Caki2 (cell line): Measurements from ENCODE around the gene DNAJC8. TPM values are rescaled to one million over a fixed set of nuclear protein-coding genes. Genes with fewer than 3 reads are reported as not detected.

Experiments used
- DNase-seq: peaks from one replicate; pipeline ENCODE4 v3.0.0-alpha.2; 2015; ENCODE audit warnings: low read depth
- in situ Hi-C: cut with HindIII; loops from 2 replicates; pipeline ENCODE4 v1.10.0; 2016; ENCODE audit warnings: low sequenced_read_pairs, low pct_unique_long_range_greater_than_20kb, mixed read lengths
- total RNA-seq: library from RNA; depleted of rRNA; stranded (reverse); fragments of >200 nt; shearing (Covaris generic); gene quantifications from 2 replicates; pipeline ENCODE4 v1.2.3, GENCODE V29; 2014; ENCODE audit warnings: low replicate concordance

Gene DNAJC8
- total RNA-seq, 1 experiment from 2014 or later = 81.2 TPM

DNA sequence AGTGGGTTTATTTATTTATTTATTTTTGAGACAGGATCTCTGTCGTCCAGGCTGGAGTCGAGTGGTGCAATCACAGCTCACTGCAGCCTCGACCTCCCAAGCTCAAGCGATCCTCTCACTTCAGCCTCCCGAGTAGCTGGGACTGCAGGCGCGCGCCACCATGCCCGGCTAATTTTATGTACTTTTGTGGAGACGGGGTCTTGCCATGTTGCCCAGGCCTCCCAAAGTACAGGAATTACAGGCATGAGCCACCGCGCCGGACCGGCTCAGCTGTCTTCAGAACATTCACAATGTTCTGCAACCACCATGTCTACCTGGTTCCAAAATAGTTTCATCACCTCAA, 406 bp upstream of the DNAJC8 start:
- in situ Hi-C loops = no loop called here
- DNase-seq = no peak

DNA sequence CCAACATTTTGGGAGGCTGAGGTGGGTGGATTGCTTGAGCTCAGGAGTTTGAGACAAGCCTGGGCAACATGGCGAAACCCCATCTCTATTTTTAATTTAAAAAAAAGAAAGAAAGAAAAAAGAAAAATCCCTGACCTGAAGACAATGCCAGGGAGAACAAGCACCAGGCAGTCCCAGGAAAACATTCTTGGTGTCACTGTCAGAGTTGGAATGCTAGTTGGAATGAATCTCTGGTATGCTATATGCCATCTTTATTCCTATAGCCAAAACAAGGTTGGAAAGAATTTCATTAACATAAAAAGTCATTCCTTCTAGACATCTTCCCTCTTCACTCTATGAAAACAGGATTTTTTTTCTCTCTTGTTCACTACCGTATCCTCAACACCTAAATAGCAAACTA, 2.8 kb downstream of the DNAJC8 start:
- DNase-seq = no peak
- in situ Hi-C loops = no loop called here

DNA sequence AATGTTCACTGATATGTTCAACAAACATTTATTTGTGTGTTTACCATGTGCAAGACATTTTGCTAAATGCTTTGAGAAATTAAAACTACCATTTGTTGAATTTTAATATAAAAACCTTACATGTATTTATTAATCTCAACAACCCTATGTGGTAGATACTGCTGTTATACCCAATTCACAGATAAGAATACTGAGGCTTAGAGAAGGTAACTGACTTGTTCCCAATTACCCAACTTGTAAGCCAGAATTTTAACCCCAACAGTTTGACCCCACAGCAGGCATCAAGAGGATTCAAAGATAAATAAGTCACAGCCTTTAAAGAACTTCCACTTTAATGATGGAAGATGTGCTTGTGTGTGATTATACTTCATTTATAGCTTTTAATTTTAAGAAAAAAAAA, 3.7 kb downstream of the DNAJC8 start:
- DNase-seq = no peak
- in situ Hi-C loops = no loop called here

DNA sequence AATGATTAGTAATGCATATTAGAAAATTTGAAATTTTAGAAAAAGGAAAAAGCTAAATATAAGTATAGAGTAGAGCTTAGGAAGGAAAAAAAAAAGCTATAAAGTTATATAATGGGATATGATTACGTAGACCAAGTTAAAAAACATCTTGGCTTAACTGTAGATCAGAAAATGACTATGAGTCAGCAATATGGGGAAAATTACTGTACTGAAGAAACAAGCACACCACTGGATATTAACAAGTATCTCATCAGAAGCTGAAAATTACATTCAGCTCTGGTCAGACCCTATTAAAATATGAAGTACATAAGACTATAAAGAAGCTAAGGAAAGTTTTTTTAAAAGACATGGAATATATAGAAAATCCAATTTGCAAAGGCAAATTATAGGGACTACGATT, 19.5 kb downstream of the DNAJC8 start:
- in situ Hi-C loops = no loop called here

DNA sequence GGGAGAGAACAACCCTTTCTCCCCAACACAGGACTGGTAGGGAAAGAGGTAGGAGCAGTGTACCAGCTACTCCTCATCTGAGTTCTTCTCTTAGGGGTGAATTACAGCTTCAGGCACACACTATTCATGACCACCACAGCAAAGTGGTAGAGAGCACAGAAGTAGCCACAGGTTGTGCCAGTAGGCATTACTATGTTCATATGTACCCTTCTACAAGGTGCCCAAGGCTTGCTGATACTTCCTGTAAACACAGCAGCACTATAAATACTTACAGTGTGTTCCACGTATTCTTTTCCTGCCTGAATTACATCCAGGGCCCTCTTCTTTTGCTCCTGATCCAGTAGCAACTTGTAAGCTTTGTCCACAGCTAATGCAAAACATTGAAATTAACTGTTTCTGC, 23.1 kb downstream of the DNAJC8 start:
- no peak for DNase-seq
- in situ Hi-C loops = no loop called here

More for the DNA sequence above, 19.5 kb downstream of the DNAJC8 start:
- no peak for DNase-seq

DNA sequence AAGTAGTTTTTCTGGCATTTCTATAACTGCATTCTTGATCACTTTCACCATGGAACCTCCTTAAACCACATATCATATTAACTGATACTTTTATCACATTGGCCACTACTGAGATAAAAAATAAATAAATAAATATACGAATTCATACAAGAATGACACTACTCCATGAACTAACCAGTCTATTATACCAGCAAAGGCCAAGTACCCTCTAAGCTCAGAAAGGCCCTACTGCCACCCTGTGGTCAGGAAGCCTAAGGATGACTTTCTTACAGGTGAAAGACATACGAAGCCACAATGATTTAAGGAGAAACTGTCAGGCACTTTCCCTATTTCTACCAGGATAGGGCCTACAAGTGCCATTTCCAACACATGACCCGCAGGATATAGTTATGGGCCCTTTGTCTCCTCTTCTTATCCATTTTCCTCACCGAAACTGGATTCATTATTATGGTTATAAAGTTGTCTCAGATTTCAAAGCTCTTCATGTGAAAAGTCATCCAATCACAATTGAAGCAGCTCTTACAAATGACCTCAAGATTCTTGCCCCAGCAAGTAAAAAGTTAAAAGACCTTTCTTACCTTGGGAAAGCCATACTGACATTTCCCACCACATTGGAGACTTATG, 23.9 kb downstream of the DNAJC8 start:
- DNase-seq = peak; percentile 55
- in situ Hi-C loops = no loop called here

DNA sequence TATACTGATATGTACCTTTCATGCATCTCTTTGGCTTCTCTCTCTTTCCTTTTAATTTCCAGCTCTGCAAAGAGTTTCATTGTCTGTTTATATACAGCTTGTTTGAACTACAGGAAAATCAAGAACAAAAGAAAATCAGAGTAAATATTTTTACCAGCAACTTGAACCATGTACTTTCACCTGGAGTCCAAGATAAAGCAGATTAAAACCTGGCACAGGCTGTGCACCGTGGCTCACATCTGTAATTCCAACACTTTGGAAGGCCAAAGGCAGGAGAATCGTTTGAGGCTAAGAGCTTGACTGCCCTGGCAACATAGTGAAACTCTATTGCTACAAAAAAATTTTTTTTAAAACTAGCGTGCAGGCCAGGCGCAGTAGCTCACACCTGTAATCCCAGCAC, 27.6 kb downstream of the DNAJC8 start:
- no peak for DNase-seq
- in situ Hi-C loops = no loop called here

DNA sequence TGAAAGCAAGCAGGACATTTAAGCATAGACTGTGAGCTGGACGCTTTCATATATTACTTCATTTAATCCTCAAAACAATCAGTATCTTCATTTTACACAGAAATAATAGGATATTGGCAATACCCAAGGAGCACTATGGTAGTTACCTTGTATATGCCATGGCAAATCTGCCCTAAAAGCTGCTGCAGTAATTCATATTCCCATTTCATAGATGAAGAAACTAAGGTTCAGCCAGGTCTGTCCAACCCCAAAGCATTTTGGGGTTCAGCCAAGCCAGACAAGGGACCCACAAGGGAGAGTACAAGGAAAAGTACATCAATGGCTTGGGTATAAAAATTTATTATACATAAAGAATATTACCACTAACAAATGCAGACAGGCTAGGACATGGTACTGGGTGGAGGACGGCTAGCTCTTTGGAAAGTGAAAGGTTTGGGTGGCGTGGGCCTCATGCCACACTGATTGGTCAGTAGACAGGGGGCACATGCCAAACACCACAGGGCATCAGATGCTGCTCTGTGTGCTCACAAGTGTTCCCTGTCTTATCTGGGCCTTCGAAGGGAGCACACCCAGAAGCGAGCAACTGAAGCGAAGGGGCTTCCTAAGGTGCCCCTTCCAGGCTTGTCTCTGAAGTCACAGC, 32.5 kb downstream of the DNAJC8 start:
- in situ Hi-C loops = no loop called here
- no peak for DNase-seq

DNA sequence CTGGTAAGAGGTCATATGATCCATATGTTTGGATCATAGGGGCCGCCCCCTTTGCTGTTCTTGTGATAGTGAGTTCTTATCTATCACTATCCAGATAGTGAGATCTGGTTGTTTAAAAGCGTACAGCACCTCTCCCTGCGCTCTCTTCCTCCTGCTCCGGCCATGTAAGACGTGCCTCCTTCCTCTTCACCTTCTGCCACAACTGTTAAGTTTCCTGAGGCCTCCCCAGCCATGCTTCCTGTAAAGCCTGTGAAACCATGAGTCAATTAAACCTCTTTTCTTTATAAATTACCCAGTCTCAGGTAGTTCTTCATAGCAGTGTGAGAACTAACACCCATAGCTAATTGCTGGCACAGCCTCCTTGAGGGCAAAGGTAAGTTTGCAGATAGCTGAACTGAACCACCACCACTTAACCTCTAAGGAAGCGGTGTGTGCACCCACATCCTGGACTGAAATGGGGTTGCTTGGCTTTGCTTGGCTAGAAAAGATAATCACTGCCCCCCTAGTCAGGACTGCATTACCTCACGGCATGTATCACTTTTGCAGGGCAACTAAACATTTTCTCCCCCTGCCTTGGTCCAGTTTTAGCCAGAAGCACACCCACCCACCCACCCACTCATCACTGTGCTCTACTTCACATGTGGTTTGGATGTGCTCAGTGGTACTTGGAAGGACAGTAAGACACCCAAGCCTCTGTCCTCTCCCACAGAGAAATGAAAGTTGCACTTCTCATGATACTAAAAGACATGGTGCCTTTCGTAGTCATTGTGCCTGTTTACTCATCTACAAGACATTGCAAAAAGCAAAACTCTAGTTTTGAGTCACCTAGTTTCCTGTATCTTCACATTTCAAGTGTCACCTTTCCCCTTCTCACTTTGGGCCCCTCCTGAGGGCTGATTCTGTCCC, 33.2 kb downstream of the DNAJC8 start:
- in situ Hi-C loops = no loop called here
- no peak for DNase-seq

DNA sequence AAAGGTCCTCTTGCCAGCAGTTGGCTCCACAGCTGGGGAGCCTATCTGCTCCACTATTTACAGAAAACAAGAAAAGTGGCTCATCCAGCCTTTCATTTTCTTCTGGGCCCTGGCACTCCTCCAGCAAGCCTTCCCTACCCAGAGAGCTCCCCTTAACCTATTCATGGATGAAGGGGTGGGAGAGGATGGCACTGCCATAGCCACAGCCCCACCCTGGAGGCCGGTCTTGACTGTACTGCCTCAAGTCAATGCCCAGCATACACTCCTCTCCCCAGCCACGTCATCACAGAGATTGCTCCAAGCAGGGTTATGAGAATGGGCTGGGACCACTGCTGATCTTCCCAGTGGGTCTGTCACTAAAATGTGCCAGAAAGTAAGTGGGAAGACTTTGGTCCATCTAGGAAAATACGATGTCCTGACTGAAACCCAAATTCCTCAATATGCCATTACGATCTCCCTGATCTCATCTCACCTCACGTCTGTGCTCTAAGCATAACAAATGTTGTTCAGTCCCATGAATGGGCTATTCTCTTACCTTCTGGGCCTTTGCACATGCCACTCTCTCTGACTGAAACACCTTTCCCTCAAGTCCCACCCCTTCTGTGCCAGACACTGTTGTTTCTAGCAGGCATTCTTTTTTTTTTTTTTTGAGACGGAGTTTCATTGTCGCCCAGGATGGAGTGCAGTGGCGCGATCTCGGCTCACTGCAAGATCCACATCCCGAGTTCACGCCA, 35.0 kb downstream of the DNAJC8 start:
- in situ Hi-C loops = no loop called here

DNA sequence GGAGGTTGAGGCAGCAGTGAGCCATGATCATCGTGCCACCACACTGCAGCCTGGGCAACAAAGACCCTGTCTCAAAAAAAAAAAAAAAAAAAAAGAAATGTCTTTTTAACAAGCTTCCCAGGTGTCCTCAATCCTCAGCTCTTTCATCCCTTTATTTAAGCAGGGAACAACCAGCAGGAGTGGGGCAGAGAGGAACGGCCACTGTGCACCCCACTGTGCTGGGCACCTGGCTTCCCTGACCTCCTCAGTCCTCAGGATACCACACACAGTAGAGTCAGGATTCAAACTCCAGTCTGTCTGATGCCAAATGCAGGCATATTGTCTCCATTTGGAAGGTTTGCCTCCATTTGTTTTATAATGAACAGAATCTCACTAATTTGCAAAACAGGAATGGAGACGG, 36.5 kb downstream of the DNAJC8 start:
- no peak for DNase-seq
- in situ Hi-C loops = no loop called here

More for the DNA sequence above, 35.0 kb downstream of the DNAJC8 start:
- DNase-seq = no peak

DNA sequence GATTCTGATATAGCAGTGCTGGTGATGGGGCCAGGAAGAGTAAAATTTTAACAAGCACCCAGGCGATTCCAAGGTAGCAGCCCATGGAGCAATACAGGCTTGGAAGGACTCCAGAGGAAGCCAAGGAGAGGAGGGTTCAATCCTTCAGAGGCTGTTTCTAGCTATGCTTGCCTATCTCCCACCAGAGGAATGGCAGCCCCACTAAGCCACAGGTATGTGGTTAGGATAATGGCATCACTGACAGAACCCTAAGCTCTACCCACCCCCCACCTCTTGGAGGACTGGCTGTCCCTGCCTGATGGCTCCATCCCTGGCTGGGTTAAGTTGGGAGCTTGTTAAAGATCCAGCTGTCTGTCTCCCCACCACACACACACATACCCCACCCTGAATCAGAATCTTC, 37.0 kb downstream of the DNAJC8 start:
- in situ Hi-C loops = no loop called here
- no peak for DNase-seq

DNA sequence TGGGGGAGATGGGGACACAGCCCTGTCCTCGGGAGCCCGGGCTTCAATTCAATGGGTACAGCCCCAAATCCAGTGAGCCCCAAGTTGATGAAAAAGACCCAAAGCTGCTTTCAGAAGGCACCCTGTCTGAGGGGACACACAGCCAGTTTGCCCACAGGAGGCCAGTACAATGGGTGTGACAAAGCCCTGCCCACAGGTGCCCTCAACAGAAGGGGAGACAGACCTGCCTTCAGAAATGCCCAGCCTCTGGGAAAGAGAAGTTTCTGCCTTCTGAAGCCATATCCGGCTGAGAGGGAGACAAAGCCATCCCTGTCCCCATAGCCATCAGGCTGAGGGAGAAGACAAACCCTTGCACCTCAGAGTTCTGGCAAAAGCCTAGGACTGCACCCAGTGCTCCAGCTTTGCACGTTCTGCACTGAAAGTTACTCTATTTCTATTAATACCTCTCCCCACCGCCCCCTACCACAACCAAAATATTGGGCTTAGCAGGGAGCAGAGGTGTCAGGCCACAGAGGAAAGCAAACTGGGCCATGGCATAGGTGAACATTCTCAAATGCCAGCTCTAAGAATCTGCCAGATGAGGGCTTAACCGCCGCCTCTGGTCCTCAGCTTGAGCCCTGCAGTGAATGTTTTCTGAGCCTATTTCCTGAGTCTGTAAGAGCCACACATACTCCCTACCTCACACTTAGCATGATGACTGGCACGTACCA, 38.3 kb downstream of the DNAJC8 start:
- DNase-seq = no peak
- in situ Hi-C loops = no loop called here

DNA sequence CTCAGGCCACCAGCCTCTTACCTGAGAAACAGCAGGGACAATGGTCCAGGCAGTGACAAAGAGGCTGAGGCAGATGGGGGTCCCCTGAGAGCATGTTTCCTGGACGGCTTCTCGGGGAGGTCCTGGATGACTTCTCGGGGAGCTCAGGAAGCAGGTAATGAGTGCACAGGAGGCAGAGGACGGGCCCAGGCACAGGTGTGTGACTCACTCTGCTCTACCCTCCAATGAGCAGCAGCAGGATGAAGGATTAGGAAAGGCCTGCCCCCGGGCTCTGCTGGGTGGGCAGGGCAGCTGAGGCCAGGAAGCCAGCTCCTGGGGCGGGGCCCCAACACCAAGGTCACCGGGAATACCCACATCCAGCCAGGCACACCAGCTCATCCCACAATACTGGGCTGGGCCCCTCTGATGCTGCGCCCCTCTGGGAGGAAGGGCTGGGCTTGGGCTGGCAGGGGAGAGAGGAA, 39.1 kb downstream of the DNAJC8 start:
- in situ Hi-C loops = no loop called here
- peak; percentile 45 for DNase-seq

DNA sequence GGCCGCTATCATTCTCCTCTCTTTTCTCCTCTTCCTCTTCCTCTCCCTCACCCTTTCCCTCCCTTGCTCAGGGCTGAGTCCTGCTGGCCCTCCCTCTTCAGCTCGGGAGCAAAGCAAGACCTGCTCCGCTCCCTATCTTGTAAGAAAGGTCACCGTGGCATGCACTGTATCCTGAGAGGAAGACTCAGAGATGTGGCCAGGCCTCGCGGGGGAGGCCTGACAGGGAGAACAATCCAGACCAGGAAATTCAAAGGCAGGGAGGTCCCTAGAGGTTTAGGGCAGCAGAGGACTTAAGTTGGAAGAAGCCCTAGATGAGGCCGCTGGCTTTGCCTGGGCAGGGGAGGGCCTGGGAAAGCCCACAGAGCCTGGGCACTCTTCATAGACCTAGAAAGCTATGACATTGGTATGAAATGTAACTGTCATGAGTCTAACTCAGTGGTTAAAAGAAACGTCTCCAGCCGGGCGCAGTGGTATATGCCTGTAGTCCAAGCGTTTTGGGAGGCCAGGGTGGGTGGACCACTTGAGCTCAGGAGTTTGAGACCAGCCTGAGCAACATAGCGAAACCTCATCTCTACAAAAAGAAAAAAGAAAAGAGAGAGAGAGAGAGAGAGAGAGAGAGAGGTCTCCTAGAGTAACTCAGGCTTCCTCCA, 41.7 kb downstream of the DNAJC8 start:
- in situ Hi-C loops = no loop called here
- no peak for DNase-seq

DNA sequence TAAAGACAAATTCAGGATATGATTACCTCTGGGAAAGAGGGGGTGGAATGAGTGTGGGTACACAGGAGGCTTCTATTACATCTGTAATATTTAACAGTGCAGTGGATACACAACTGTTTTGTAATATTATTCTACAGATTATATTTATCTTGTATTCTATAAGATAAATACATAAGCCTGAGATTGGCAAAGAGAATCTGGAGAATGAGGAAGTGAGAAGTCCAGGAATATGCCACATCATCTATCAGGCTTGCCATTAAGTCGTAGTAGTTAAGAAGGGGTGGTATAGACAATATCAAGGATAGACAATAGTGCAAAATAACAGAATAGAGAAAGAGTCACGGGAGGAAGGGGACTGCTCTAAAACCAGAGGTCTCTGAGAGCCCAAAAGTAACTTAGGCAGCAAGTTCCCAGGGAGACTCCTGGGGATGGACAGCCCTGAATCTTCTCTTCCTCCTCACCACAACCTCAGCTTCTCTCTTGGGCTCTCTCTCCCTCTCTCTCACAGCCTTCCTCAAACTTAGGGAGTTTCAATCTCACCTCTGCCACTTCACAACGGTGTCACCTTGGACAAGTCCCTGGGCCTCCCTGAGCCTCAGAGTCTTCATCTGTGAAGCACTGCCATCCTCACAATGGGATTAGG, 42.4 kb downstream of the DNAJC8 start:
- in situ Hi-C loops = no loop called here
- no peak for DNase-seq

DNA sequence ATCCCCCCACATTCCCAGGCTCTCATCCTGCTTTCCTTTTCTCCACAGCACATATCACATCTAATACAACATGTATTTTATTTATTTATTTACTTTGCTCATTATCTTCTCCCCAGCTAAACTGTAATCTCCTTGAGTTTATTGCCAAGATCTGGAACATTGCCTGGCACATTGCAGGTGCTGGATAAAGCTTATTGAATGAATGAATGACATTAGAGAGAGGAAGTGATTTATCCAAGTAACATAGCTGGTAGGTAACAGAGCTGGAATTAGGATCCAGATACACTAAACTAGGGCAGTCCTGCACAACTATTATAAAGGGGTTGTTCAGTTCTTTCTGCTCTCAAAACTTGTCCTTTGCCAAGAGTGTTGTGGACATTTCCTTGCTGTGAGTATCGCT, 47.8 kb downstream of the DNAJC8 start:
- DNase-seq = no peak
- in situ Hi-C loops = no loop called here
